NCI-H1694 (cell line): ENCODE results near the gene GRAMD2B.

Experiments
- DNase-seq: peaks from one replicate; lab custom pipeline; 2025; lab: John Stamatoyannopoulos, UW

Gene GRAMD2B

DNA sequence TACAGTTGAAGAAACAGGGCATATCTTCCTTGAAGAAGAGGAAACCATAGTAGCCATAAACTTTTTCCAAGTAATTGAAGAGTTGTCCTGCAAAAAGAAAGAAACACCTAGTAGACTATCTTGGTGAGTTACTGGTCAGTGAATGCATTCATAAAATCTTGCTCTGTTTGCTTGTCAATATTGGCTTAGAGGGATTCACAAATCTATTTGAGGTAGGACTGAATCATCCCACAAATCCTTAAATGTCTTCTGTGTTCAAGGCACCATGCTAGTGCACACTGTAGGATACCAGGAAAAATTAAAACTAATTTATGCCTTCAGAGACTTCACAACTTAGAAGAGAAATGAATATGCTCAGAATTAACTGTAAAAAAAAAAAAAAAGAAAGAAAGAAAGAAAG is 57.6 kb downstream of the GRAMD2B start:
- DNase-seq = no peak

DNA sequence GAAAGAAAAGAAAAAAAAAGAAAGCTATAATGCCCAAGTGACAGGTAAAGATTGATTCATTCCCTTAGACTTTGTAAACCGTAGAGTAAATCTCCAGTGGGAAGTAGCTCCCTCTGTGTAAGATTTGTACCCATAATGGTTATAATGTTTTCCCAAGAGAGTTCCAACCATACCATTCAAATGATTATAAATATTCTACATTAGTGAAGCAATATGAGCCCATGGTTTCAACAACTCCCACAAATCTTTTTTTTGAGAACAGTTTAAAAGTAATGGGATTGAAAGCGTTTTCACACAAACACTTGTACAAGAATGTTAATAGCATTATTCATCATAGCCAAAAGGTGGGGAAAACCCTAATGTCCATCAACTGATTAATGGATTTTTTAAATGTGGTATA is 58.0 kb downstream of the GRAMD2B start:
- DNase-seq = no peak

- DNase-seq = no peak
These were observed 59.4 kb downstream of the GRAMD2B start for GRCh38 chr5:126482591-126482990.

GRCh38 chr5:126483156-126483555 is 59.9 kb downstream of the GRAMD2B start:
- no peak for DNase-seq

DNA sequence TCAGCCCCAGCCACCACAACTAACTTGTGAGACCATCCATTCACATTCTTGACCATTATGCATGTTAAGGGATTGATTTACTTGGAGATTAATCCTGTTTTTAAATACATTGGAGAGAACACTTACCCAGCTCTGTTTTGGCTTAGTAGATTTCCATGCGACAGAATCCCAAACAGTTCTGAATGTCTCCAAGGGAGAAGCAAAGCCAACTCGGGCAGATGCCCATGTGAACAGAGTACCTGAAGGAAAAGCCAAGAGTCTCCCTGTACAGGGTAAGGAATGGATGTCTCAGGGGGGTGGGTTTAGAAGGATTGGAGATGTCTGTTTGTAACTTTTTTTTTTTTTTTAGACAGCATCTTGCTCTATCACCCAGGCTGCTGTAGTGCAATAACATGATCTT is 61.0 kb downstream of the GRAMD2B start:
- DNase-seq = no peak

GRCh38 chr5:126486332-126486731 is 63.1 kb downstream of the GRAMD2B start:
- no peak for DNase-seq

DNA sequence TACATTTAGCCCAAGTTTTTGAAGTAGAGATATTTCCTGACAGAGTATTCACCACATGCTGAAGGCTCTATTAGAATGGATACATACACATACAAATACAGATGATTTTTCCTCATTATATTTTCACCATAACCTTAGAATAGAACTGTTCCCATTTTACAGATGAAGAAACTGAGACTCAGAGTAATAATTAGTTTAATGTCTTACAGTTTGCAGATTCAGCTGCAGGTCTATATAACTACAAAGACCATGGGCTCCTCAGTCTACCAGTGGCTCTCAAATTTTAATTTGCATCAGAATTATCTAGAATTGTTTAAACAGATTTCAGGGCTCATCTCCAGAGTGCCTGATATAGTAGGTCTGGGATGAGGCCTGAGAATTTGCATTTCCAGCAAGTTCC is 64.4 kb downstream of the GRAMD2B start:
- no peak for DNase-seq

GRCh38 chr5:126488443-126489065 is 65.3 kb downstream of the GRAMD2B start:
- no peak for DNase-seq

GRCh38 chr5:126490167-126490940 is 67.1 kb downstream of the GRAMD2B start:
- no peak for DNase-seq

- no peak for DNase-seq
These were observed 69.7 kb downstream of the GRAMD2B start for GRCh38 chr5:126492939-126493338.

DNA sequence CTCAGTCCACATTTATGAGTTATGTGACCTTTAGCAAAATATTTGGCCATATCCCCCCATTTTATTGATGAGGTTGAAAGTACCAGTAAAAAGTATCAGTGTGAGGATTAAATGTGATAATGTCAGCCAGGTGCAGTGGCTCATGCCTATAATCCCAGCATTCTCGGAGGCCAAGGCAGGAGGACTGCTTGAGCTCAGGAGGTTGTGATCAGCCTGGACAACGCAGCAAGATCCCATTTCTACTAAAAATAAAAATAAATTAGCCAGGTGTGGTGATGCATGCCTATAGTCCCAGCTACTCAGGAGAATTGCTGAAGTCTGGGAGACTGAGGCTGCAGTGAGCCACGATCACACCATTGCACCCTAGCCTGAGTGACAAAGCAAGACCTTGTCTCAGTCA is 71.2 kb downstream of the GRAMD2B start:
- no peak for DNase-seq

GRCh38 chr5:126497506-126497905 is 74.3 kb downstream of the GRAMD2B start:
- DNase-seq = no peak

GRCh38 chr5:126499278-126499677 is 76.1 kb downstream of the GRAMD2B start:
- no peak for DNase-seq

DNA sequence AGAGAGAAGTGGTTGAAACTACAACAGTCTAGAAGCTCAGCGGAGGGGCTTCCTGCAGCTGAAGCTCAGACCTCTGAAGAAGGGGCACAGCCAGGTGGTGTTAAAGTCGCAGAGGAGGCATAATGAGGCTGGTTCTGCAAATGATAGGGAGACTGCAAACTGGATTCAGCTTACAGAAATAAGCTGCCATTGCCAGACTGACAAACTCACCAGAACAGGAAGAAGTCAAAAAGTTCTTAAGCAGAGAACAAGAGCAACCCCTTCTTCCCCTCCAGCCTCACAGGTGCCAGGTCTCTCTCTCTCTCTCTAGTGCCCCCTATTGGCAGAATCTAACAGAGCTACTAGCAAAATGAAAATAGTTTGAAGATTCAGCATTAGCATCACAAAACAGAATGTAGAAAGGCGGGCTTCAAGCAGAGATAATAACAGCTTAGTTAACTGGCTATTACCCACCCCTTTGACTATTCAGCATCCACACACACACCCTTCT is 76.7 kb downstream of the GRAMD2B start:
- no peak for DNase-seq

DNA sequence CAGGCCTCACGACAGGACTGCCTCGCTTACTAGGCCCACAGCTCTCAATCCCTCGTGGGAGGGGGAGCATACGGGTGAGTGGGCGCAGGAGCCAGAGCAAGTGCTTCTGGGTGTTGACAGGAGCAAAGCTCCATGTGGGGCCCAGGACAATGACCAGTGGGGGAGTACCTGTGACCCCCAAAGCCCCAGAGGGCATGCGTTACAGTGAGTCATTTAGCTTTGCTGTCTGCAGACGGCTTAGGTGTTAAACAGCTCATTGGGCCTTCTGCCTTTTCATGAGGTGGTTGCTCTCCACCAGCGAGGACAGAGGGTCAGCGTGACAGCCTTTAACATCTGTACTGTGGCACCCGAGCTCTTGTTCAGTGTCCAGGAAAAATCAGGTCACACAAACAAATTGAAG is 78.2 kb downstream of the GRAMD2B start:
- DNase-seq = no peak

GRCh38 chr5:126503602-126504104 is 80.4 kb downstream of the GRAMD2B start:
- no peak for DNase-seq

- DNase-seq = no peak
These were observed 82.9 kb downstream of the GRAMD2B start for GRCh38 chr5:126506079-126506478.

- DNase-seq = no peak
These were observed 85.2 kb downstream of the GRAMD2B start for GRCh38 chr5:126508251-126508961.

GRCh38 chr5:126508962-126509279 is 85.7 kb downstream of the GRAMD2B start:
- DNase-seq = no peak

DNA sequence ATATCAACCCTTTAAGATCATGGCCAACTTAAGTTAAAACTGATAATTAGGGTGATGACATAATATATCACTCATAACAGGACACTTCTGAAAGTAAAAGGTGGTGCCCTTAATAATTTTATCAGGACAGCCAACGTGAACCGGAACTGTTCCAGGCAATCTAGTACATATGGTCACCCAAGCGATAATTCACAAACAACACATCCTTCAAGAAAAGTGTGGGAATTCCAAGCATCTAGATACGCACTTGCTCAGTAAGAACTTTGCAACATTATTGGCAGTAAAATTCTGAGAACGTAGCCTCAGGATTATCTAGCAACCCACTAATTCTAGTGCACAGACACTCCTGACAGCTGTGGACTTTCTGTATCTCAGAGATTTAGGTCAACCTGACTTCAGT is 86.1 kb downstream of the GRAMD2B start:
- no peak for DNase-seq

GRCh38 chr5:126511961-126512360 is 88.8 kb downstream of the GRAMD2B start:
- DNase-seq = no peak

DNA sequence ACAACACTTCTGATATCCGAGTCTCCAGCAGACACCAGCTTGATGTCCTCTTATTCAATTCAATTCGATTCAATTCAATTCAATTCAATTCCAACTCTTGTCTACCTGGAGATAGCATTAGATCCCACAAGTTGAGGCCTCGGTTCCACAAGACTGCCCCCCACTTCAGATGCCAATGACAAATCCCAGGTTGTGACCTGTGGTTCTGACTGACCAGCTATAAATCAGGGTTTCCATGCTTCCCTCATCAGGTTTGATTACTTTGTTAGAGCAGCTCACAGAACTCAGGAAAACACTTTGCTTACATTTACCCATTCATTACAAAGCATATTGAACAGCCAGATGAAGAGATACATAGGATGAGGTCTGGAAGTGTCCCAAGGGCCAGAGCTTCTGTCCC is 89.2 kb downstream of the GRAMD2B start:
- no peak for DNase-seq

- DNase-seq = no peak
These were observed 90.1 kb downstream of the GRAMD2B start for GRCh38 chr5:126513302-126513701.
